ENCODE data around the gene OSCP1.

DNA sequence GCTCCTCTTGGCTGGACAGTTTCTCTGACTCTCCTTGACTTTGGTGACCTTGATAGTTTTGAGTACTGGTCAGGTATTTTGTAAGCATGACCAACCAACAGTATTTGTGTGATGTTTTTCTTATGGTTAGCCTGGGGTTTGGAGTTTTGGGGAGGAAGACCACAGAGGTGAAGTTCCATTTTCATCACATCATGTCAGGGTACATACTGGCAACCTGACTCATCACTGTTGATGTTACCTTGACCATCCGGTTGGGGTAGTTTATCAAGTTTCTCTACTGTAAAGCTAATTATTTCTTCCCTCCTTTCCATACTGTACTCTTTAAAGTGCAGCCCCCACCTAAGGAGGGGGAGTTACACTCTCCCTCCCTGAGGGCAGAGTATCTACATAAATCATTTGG is 13.4 kb downstream of the OSCP1 start:
- TF ChIP-seq ZNF274 (IDR thresholded peaks at IDR 0.05; ENCODE audit: low read depth, low read length), result no peak
- no peak for TF ChIP-seq SUZ12 (IDR thresholded peaks at IDR 0.05; ENCODE audit: extremely low read depth, insufficient read depth, insufficient read length)

Measured in NT2/D1 (cell line).